GM03348 (cell line): Measurements from ENCODE around the gene NR6A1.
"Not testable (repeated sequence)": the region's sequence is repeated elsewhere in the genome, so short reads cannot be mapped to it uniquely, and the experiment has no call there.

ENCODE experiments used
- DNase-seq: peaks from one replicate; pipeline ENCODE4 v3.0.0; 2012; ENCODE audit warnings: low spot score

NR6A1 gene

GRCh38 chr9:124615840-124616239, 155.3 kb downstream of the NR6A1 start:
- not testable (repeated sequence) for DNase-seq

DNA sequence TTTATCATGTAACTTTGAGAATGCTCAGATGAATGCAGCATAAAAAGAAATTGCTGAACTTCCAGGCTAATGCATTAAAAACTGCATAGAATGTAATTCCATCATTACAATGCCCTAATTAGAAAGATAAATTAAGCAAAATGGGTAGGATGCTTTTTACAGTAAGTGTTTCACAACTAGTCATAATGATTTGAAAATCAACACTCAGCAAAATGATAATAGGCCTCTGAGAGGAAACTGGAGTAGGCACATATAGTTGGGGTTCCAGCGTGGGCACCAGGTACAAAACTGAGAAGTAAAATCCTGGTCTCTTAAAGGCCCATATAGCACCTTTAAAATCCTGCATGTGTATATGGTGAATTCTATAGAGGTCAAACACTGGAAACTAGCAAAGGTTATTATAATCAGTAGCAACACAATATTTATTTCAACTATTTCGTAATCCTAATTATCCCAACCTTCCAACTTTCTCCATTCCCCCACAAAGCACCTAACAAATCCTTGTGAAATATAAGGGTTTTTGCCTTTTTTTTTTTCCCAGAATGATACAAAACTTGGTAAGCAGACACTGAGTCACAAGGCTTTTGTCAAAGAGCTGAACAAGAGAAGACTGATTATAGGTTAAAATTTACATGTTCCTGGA, 155.9 kb downstream of the NR6A1 start:
- DNase-seq = no peak

DNA sequence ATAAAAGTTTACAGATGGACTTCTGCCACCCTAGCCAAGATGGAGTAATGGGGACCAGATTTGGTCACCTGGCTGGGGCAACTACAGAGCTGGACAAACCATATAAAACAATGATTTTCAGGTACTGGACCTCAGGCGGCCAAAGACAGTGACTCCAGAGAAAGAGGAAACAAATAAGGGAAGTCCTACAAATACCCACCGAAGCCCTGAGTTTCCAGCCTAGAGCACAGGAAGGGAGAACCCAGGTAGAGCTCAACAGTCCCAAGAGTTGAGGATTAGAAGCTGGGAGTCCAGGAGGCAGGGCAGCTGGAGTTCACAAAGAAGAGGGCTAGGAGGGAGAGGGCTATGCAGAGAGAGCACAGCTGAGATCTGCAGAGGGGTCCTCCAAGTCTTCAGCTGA, 157.3 kb downstream of the NR6A1 start:
- DNase-seq = no peak

GRCh38 chr9:124611106-124611505, 160.0 kb downstream of the NR6A1 start:
- no peak for DNase-seq

DNA sequence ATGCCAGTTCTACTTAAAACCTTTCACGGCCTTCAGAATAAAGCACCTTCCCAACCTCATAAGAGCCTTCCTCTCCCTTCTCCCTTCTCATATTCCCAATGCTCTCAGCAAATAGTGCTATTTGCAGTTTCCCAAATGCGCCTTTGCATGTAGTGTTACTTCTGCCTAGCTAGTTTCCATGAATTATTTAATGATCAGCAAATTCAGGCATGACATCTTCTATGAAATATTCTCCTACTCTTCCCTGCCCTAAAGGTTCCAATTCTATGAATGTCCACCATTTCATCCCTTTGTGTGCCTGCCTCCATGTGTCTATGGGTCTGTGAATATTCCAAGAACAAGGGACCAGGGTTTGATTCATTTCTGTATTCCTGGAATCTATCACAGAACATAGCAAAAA, 165.1 kb downstream of the NR6A1 start:
- no peak for DNase-seq

- no peak for DNase-seq
Measured at GRCh38 chr9:124605258-124605657, 165.9 kb downstream of the NR6A1 start.

DNA sequence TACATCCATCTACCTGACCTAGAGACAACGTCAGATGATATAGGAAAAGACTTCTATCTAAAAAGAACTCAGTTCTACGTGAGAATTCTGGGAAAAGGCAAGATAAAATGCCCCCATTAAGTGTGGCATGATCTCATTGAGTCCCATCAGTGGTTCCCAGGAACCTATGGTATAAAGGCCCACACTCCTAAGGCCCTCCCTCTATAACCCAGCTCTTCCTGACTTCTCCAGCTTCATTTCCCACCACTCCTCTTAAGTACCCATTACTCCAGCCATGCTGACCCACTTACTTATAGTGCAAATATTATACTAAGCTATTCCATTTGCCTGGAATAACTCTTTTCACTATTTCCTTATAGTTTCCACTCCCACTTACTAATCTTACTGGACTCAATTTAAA, 168.5 kb downstream of the NR6A1 start:
- DNase-seq = no peak

DNA sequence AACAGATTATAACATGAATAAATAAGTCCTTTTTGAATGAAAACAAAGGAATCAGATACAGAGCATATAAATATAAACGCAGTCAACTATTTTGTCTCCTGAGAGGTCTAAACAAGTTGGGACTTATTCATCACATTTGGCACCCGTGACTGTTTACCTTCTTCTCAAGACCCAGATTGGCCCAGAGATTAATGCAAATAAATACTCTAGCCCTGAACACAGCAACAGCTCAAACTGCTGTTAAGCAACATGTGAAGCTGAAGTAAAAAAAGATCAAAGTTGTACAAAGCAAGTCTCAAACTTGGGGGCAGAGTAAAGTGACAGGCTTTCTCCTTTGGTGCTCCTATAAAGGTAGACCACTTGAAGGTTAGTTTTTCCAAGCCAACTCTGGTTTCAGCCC, 168.9 kb downstream of the NR6A1 start:
- no peak for DNase-seq

- DNase-seq = no peak
Measured at GRCh38 chr9:124600407-124600806, 170.7 kb downstream of the NR6A1 start.

DNA sequence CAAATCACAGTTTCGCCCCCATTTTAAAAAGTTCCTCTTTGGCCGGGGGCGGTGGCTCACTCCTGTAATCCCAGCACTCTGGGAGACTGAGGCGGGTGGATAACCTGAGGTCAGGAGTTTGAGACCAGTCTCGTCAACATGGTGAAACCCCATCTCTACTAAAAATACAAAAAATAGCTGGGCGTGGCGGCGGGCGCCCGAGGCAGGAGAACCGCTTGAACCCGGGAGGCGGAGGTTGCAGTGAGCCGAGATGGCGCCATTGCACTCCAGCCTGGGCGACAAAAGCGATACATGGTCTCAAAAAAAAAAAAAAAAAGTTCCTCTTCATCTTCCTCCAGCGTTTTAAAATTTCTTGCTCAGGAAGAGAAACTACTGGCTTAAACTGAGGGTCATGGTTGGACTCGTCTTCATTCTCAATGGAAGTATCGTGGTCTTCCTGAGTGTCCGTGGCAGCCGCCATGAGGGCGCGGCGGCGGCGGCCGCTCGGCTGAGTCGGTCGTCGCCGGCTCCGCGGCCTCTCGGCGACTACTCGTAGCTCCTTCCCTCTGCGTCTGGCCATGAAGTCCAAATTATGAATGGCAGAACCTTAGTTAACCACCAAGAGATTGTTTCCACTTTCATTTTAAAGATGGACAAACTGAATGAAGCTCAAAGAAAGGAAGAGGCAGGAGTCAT, 171.9 kb downstream of the NR6A1 start:
- no peak for DNase-seq

- no peak for DNase-seq
Measured at GRCh38 chr9:124598048-124598447, 173.1 kb downstream of the NR6A1 start.

DNA sequence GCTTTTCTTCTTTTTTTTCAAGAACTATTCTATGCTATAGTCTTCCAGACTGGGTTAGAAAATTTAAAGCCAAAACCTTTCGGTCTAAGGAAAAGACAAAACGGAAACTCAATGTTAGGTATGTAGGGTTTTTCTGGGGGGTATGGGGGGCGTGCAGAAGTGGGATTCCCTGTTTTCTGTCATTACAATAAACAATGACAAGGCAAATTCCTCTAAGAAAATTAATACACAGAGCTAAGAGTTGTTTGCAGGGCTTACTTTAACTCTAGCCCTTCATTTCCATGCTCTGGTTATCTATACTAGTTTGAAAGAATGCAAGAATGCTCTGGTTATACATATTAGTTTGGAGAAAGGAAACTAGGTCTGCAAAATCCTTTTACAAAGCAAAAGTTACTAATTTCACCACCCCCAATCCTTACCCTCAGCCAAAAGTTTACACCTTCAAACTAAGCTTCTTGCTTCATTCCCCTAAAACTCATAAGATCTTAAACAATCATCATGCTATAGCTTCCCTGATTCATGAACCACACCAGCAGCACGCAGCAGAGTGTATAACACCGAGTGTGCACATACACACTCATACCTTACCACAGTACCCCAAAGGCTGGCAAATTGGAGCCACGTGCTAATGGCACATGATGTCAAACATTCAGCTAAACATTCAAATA, 174.8 kb downstream of the NR6A1 start:
- no peak for DNase-seq

GRCh38 chr9:124595743-124596142, 175.4 kb downstream of the NR6A1 start:
- DNase-seq = no peak

DNA sequence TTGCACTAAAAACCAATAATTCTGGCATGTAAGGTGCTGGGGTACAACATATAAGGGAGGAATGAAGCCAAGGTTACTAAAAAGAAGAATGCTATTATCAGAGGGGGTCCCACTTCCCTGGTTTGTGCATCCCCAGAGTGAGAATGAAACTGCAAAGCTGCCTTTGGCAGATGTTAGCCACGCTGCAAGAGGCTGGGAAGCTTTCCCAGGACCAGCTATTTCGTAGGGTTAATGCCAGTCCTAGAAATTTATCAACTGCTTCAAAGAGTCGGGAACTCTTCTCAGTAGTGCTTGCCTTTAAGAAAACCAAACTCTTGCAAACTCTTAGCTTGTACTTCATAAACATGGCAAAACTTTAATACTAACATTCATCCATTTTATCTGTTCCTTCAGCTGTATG, 176.4 kb downstream of the NR6A1 start:
- DNase-seq = no peak

- no peak for DNase-seq
Measured at GRCh38 chr9:124594225-124594624, 176.9 kb downstream of the NR6A1 start.

GRCh38 chr9:124593651-124594058, 177.5 kb downstream of the NR6A1 start:
- no peak for DNase-seq

GRCh38 chr9:124593200-124593599, 177.9 kb downstream of the NR6A1 start:
- DNase-seq = no peak

GRCh38 chr9:124590889-124591641, 180.0 kb downstream of the NR6A1 start:
- DNase-seq = no peak

GRCh38 chr9:124584631-124585030, 186.5 kb downstream of the NR6A1 start:
- no peak for DNase-seq

GRCh38 chr9:124583134-124583533, 188.0 kb downstream of the NR6A1 start:
- DNase-seq = no peak

GRCh38 chr9:124580186-124580585, 190.9 kb downstream of the NR6A1 start:
- no peak for DNase-seq

- DNase-seq = no peak
Measured at GRCh38 chr9:124576751-124577150, 194.4 kb downstream of the NR6A1 start.
